ENCODE measurements around the gene LY86.
A peak's percentile ranks its signal among the peaks of the same experiment; 100 is the strongest.
"Not testable (repeated sequence)": the region's sequence is repeated elsewhere in the genome, so short reads cannot be mapped to it uniquely, and the experiment has no call there.

The LY86 gene

DNA sequence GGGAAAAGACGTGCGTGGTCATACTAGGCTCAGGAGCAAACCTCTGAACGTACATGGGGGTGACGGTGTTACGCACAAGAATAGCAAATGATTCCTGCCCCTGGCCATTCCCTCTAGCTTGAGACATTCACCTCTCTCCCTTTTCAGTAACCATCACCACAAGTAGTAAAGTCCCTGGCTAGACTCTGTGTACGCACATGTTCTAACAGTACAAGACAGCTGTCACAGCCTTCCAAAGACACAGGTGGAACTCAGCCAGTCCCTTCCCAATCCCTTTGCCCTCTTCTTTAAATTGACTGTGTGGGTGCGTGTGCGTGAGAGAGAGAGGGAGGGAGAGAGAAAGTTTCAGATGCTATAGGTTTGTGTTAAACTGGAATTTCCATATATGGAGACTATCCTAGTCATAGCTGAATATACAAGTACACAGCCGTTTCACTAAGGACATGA lies 67.3 kb downstream of the LY86 start:
- DNase-seq, result no peak

DNA sequence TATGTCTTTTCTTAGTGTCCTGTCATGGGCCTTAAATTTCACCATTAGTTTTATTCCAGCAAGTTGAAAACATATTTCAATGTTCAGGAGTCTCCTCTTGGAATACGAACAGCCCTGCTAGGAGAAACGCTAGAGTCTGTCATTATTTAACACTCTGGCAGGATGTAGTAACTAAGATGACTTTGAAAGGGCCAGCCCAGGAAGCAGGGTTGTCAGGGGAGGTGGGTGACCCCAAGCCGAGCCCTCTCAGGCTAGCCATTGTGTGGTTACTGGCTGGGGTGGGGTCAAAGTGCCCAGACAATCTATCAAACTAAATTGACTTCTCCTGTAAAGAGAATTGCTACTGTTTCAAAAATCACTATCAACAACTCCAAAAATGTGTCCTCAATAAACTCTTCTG lies 67.8 kb downstream of the LY86 start:
- DNase-seq, result no peak

GRCh38 chr6:6657085-6657819 lies 68.7 kb downstream of the LY86 start:
- no peak for DNase-seq

GRCh38 chr6:6657820-6658217 lies 69.3 kb downstream of the LY86 start:
- no peak for DNase-seq

- DNase-seq, result peak; percentile 8
These were observed 71.2 kb downstream of the LY86 start for GRCh38 chr6:6659600-6660327.

DNA sequence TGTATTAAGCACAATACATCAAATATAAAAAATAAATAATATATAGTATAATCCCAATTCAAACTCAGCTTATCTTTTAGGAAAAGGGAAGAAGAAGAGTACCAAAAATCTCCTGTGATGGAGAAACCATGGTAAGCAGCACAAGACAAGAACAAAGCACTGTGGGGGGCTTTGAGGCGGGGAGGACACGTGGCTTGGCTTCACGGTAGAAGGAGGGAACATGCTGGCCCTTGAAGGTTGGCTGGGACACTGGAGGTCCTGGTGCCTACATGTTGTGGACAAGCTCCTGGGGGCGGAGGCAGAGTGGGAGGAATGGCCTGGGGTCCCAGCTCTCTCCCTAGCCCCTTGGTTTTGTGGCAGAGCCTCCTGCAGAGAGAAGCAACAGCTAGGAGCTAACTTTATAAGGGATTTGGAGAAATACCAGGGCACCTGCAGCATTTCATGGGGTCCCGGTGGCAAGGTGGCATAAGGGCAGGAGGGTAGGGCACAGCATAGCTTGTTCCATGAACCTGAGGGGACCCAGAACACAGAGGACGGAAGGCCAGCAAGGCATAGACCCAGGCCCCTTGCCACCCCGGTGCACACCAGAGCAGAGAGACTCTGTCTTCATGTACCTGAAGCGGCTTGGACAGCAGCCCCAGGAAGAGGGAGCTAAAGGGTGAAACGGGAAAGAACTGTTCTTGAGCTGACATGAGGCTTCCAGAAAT lies 72.0 kb downstream of the LY86 start:
- DNase-seq, result no peak

DNA sequence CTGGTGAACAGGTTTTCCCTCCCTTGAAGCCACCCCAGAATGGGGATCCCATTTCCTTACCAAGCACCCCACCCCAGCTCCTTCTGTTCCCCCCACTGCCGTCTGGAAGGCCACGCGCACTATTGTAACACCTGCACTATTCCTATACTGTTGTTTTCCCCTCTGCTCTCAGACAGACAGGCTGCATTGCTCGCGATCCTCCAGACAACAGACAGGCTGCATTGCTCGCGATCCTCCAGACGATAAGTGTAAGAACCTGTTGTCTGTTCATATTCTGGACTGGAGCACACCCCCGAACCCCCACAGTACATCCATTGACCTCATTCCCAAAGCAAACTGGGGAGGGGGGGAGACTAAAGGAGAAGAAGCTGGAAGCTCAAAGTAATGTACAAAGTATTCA lies 72.7 kb downstream of the LY86 start:
- DNase-seq, result no peak

- no peak for DNase-seq
These were observed 73.2 kb downstream of the LY86 start for GRCh38 chr6:6661684-6662083.

- no peak for DNase-seq
These were observed 75.1 kb downstream of the LY86 start for GRCh38 chr6:6663421-6664135.

- no peak for DNase-seq
These were observed 77.2 kb downstream of the LY86 start for GRCh38 chr6:6665555-6666243.

DNA sequence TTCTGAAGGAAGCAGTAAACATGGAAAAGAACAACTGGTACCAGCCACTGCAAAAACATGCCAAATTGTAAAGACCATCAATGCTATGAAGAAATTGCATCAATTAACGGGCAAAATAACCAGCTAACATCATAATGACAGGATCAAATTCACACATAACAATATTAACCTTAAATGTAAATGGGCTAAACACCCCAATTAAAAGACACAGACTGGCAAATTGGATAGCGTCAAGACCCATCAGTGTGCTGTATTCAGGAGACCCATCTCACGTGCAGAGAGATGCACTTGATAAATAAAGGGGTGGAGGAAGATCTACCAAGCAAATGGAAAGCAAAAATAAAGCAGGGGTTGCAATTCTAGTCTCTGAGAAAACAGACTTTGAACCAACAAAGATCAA lies 81.6 kb downstream of the LY86 start:
- DNase-seq, result not testable (repeated sequence)

GRCh38 chr6:6674872-6675271 lies 86.4 kb downstream of the LY86 start:
- no peak for DNase-seq

DNA sequence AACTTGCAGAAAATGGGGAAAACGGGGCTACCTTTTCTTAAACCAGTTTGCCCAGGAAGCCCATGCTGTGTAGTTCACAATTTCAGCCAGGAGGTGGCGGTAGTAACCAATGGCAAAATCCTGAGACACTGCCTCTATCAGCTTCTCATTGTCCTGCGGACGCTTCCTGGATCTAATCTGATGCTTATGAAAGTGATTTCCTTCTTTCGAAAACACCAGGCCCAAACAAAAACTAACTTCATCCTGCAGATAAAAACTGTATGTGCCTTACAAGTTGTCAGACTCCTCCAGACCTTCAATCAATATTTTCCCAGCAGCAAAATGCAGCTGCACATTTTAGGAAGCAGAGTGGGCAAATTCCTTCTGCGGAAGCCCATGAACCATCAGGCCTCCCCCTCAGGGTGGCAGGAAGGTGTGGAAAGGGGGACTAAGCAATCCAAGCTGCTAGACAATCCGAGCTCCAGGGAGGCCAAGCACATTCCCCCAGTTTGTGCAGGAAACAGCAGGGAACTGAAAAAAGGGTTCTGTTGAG lies 88.5 kb downstream of the LY86 start:
- peak; percentile 78 for DNase-seq

- no peak for DNase-seq
These were observed 89.7 kb downstream of the LY86 start for GRCh38 chr6:6678185-6678671.

- DNase-seq, result no peak
These were observed 90.3 kb downstream of the LY86 start for GRCh38 chr6:6678811-6679210.

GRCh38 chr6:6679633-6680032 lies 91.1 kb downstream of the LY86 start:
- no peak for DNase-seq

DNA sequence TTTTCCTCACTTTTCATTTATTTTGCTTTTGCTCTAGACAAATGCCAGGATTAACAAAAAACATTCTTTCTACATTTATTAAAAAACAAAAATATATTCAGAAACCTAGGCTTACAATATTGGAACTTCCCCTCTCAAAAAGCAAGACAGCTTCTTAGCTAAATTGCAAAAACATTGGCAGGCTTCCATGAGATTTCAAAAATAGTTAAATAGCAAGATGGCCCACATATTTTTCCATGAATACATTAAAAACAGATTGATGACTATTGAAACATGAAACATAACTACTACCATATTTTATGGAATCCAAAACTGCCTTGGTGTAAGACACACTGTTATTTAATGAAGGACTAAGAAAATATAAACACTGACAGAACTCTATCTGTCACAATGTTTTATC lies 92.0 kb downstream of the LY86 start:
- DNase-seq, result no peak

DNA sequence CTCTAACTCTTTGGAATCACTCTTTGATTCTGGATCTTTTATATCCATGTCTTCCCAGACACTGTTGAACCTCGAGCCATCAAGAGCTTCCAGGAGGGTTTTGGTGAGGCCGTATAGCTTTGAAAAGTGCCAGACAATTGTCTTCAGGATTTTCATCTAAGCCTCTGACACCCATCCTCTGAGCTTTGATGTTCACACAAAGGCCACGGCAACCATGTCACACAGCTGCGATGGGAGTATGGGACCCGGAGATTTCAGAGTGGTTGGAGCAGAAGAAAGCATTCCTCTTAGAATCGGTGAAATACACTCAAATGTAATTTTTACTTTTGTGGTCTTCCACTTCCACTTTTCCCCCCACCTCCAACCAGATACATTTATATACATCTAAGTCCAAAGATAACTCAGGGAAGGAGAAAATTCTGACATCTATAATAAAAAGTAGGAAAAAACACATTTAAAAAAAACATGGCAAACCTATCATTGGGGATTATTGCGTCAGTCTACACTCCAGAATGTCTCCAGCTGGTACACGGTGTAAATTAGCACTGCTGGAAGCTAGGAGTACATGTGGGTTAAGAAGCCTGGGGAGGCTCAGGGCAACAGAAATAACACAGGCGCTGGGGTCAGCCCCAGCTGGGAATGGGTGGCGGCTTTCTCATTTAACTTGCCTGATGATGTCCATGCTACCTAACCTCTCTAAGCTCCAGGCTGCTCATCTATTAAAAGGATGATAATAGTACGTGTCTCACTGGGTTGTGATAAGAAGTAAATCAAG lies 92.7 kb downstream of the LY86 start:
- no peak for DNase-seq

DNA sequence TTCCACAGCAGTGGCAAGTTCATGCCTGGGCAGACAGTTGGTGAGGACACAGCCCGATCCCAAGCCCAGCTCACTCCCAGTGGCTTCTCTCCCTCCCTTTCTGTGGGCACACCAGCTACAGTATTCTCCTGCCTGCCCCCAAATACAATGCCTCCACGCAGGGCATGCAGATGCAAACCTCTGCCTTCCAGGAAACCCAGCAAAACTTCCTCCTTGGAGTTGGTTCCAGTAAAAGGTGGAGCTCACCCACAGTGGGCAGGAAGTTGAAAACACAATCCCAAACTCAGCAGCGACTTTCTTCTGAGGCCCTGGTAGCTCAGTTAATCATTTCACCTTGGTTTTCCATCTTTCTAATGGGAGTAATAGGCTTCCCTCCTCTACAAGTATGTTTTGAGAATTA lies 93.7 kb downstream of the LY86 start:
- no peak for DNase-seq

GRCh38 chr6:6683969-6684833 lies 95.7 kb downstream of the LY86 start:
- DNase-seq, result no peak
